Endometrial microvascular endothelial cells (primary cell): ENCODE results near the gene SLC22A24. TPM values are rescaled to one million over a fixed set of nuclear protein-coding genes. Genes with fewer than 3 reads are reported as not detected.
"Not testable (repeated sequence)": the region's sequence is repeated elsewhere in the genome, so short reads cannot be mapped to it uniquely, and the experiment has no call there.

Source experiments
- in situ Hi-C: cut with HindIII; loops from 2 replicates; pipeline ENCODE4 v1.10.0; 2017; ENCODE audit warnings: low sequenced_read_pairs, low pct_unique_long_range_greater_than_20kb; ENCODE audit errors: inconsistent ontology term
- total RNA-seq: library from RNA; depleted of rRNA; stranded (reverse); fragments of >200 nt; gene quantifications from one replicate; pipeline ENCODE4 v1.2.3, GENCODE V29; 2015; ENCODE audit errors: inconsistent ontology term

The SLC22A24 gene
- total RNA-seq: not detected

DNA sequence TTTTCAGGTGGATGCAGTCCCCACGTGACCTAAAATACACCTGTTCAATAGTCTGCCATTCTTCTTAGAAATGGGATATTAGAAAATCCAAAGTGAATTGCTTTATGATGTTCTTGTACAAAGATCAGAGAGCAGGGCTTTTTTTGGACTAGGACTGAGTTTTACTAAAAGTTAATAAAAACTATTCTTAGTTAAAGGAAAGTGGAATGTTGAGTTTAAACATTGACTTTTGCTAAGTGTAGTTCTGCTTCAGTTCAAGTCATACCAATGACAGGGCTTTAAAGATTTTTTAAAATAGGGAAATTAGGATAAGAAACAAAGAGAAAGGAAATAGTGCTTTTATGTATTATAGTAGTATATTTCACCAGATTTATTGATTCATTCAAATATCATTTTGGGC lies at the start of gene SLC22A24:
TSS of gene SLC22A24 (minus strand) at position 101 of the 400 bp plus-strand sequence. CDS start 442 bp downstream, outside the sequence.
- in situ Hi-C loops: no loop called here

GRCh38 chr11:63180536-63180935 lies 36.5 kb upstream of the SLC22A24 start:
- in situ Hi-C loops: no loop called here

DNA sequence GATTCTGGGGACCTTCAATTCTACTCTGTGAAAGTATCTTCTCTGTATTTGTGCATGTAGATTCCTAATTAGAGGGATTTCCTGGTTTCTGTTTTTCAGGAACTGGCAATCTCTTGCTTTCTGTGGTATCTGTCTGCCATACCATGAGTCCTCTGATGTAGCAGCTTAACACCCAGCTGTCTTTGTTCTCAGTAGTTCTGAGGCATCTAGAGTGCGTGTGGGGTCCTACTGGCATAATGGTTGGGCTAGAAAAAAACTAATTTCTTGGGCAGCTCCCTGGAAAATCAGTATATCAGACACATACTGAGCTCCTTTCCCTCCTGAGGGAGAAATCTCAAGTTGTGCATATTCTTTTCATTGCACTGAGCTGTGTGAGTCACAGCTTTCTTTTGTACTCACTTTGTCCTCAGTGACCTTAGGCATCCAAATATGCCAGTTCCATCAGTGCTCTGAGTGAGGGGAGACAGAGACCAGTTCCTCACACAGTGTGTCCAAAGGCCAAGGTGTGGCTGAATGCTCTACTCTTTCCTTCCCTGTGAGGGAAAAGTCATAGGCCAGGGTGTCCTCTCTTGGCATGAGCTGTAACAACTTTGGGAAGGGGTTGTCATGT lies 35.5 kb upstream of the SLC22A24 start:
- in situ Hi-C loops: no loop called here

DNA sequence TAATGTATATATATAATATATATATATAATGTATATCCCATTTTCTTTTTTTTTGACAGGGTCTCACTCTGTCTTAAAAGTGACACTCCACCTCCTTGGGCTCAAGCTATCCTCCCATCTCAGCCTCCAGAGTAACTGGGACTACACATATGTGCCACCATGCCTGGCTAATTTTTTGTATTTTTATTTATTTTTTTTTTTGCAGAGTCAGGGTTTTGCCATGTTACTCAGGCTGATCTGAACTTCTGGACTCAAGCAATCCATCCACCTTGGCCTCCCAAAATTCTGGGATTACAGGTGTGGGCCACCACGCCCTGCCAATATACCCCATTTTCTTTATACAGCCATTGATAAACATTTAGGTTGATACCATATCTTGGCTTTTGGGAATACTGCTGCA lies 33.9 kb upstream of the SLC22A24 start:
- in situ Hi-C loops: no loop called here

DNA sequence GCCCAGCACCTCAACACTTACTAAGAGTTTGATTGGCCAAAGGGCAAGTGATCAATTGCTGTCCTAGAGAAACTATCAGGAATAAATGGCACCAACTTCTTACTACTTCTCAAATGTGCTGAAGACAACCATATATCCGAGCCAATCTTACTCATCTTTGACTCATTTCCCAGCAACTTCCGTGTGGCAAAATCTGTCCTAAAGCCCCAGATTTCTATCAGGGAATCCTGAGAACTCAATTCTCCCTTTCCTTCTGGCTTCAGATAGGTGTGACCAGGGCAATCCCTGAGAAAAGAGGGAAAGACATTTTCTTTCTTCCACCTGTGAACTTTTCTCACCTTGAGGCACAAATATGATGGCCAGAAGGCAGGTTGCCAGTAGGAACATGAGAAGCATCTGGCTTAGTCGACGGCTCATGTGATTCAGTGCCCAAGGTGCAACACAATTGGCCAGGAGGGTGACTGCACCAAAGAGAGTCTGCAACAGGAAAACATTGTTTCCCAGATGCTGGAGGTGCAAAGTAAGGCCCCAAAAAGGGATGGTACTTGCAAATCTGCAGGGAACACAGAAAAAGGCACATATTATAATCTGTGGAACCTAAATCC lies 21.8 kb upstream of the SLC22A24 start:
- in situ Hi-C loops: no loop called here

DNA sequence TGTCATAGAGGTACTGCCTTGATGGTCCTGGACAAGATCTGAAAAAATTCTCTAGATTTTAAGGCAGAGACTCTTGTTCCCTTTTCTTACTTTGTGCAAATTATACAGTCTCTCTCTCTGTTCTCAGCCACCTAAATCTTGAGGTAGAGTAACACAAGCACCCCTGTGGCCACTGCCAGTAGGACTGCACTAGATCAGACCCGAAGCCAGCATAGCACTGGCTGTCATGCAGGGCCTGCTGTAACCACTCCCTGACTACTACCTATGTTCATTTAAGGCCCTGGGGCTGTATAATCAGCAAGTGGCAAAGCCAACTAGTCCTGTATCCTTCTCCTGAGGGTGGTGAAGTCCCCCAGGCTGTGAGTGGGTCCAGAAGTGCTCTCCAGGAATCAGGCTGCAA lies 11.8 kb upstream of the SLC22A24 start:
- in situ Hi-C loops: no loop called here

GRCh38 chr11:63146581-63146980 lies 2.6 kb upstream of the SLC22A24 start:
- in situ Hi-C loops: no loop called here

- in situ Hi-C loops: no loop called here
Observed at GRCh38 chr11:63142459-63142858, 1.6 kb downstream of the SLC22A24 start.

DNA sequence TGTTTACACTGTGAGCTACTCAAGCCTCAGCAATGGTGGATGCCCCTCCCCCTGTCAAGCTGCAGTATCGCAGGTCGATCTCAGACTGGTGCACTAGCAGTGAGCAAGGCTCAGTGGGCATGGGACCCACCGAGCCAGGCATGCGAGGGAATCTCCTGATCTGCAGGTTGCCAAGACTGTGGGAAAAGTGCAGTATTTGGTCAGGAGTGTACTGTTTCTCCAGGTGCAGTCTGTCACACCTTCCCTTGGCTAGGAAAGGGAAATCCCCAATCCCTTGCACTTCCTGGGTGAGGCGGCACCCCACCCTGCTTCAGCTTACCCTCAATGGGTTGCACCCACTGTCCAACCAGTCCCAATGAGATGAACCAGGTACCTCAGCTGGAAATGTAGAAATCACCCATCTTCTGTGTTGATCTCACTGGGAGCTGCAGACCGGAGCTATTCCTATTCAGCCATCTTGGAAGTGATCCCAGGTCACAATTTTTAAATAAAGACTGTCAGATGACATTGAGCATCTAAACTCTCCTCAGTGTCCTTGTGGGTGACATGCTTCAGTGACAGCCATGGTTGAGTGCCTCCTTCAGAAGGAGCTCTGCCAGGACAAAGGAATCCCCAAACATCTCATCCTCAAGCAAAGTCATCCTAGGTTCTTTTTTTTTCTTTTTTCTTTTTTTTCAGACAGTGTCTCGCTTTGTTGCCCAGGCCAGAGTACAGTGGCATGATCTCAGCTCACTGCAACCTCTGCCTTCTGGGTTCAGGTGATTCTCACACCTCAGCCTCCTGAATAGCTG lies 10.8 kb downstream of the SLC22A24 start:
- in situ Hi-C loops: no loop called here

DNA sequence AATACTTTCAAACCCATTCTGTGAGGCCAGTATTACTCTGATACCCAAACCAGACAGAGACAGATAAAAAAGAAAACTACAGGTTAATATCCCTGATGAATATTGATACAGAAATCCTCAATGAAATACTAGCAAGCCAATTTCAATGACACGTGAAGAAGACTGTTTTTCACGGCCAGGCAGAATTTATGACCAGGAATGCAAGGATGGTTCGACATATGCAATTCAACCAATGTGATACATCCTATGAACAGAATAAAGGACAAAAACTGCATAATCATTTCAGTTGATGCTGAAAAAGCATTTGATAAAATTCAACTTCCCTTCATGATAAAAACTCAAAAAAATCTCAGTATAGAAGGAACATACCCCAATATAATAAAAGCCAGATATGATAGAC lies 44.5 kb downstream of the SLC22A24 start:
- in situ Hi-C loops: no loop called here

- in situ Hi-C loops: no loop called here
Observed at GRCh38 chr11:63080682-63081081, 63.3 kb downstream of the SLC22A24 start.

DNA sequence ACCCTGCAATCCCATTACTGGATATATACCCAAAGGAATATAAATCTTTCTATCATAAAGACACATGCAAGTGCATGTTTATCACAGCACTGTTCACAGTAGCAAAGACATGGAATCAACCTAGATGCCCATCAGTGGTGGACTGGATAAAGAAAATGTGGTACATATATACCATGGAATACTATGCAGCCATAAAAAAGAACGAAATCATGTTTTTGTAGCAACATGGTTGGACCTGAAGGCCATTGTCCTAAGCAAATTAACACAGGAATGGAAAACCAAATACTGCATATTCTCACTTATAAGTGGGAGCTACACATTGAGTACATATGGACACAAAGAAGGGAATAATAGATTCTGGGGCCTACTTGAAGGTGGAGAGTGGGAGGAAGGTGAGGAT lies 97.8 kb downstream of the SLC22A24 start:
- in situ Hi-C loops: not testable (repeated sequence)

GRCh38 chr11:63042596-63042995 lies 101.4 kb downstream of the SLC22A24 start:
- in situ Hi-C loops: no loop called here

- in situ Hi-C loops: no loop called here
Observed at GRCh38 chr11:63032457-63032856, 111.6 kb downstream of the SLC22A24 start.

Other genes with a start within 250 kb of the SLC22A24 start
- not detected for gene CHRM1, start 222.9 kb downstream of the SLC22A24 start, total RNA-seq
- not detected for gene SLC22A6, start 159.3 kb downstream of the SLC22A24 start, total RNA-seq
- not detected for gene SLC22A8, start 128.4 kb downstream of the SLC22A24 start, total RNA-seq
- not detected for gene SLC22A25, start 99.4 kb upstream of the SLC22A24 start, total RNA-seq
- gene SLC22A9, start 225.6 kb upstream of the SLC22A24 start, total RNA-seq: not detected